ENCODE measurements around the gene EIF4G3.

EIF4G3 gene

GRCh38 chr1:21090463-21090862 is 86.2 kb downstream of the EIF4G3 start:
- H3K27ac ChIP-seq (ENCODE audit: low read length) = peak overlapping the region; percentile 21
- H3K4me1 ChIP-seq (ENCODE audit: control insufficient read depth in 1 of 2, insufficient read depth in 2 of 2, low read length in 2 of 2) = no peaks in the 10 kb centered on the region
- no peak overlapping the region for H3K4me3 ChIP-seq (ENCODE audit: low read depth in 1 of 2, low read length in 2 of 2)
- H3K9me3 ChIP-seq (ENCODE audit: control insufficient read depth in 1 of 2, low read length in 2 of 2) = no peaks in the 10 kb centered on the region
- no peaks in the 10 kb centered on the region for H3K27me3 ChIP-seq (ENCODE audit: low read depth, low read length)
- H3K36me3 ChIP-seq (ENCODE audit: control insufficient read depth in 1 of 2, insufficient read depth in 2 of 2, low read length in 2 of 2) = peaks cover 5 to 6% of the 10 kb centered on the region in 2 donors

- H3K9me3 ChIP-seq (ENCODE audit: control insufficient read depth in 1 of 2, low read length in 2 of 2) = no peaks in the 10 kb centered on the region
- no peaks in the 10 kb centered on the region for H3K4me1 ChIP-seq (ENCODE audit: control insufficient read depth in 1 of 2, insufficient read depth in 2 of 2, low read length in 2 of 2)
- H3K36me3 ChIP-seq (ENCODE audit: control insufficient read depth in 1 of 2, insufficient read depth in 2 of 2, low read length in 2 of 2) = peaks cover 5 to 6% of the 10 kb centered on the region in 2 donors
- no peak overlapping the region for H3K4me3 ChIP-seq (ENCODE audit: low read depth in 1 of 2, low read length in 2 of 2)
- H3K27ac ChIP-seq (ENCODE audit: low read length) = no peak overlapping the region
- H3K27me3 ChIP-seq (ENCODE audit: low read depth, low read length) = no peaks in the 10 kb centered on the region
Observed at GRCh38 chr1:21089731-21090130, 87.0 kb downstream of the EIF4G3 start.

GRCh38 chr1:21089299-21089698 is 87.4 kb downstream of the EIF4G3 start:
- Histone ChIP-seq H3K27ac (ENCODE audit: low read length) (no peak overlapping the region), H3K4me1 (ENCODE audit: control insufficient read depth in 1 of 2, insufficient read depth in 2 of 2, low read length in 2 of 2) (no peaks in the 10 kb centered on the region), H3K36me3 (ENCODE audit: control insufficient read depth in 1 of 2, insufficient read depth in 2 of 2, low read length in 2 of 2) (peaks cover 5 to 6% of the 10 kb centered on the region in 2 donors)

GRCh38 chr1:21084111-21084810 is 92.4 kb downstream of the EIF4G3 start:
- Histone ChIP-seq H3K4me3 (ENCODE audit: low read depth in 1 of 2, low read length in 2 of 2) (no peak overlapping the region), H3K4me1 (ENCODE audit: control insufficient read depth in 1 of 2, insufficient read depth in 2 of 2, low read length in 2 of 2) (no peaks in the 10 kb centered on the region), H3K9me3 (ENCODE audit: control insufficient read depth in 1 of 2, low read length in 2 of 2) (no peaks in the 10 kb centered on the region), H3K27ac (ENCODE audit: low read length) (no peak overlapping the region), H3K27me3 (ENCODE audit: low read depth, low read length) (no peaks in the 10 kb centered on the region), H3K36me3 (ENCODE audit: control insufficient read depth in 1 of 2, insufficient read depth in 2 of 2, low read length in 2 of 2) (peaks cover 5 to 6% of the 10 kb centered on the region in 2 donors)

More at GRCh38 chr1:21089299-21089698, 87.4 kb downstream of the EIF4G3 start:
- Histone ChIP-seq H3K9me3 (ENCODE audit: control insufficient read depth in 1 of 2, low read length in 2 of 2) (no peaks in the 10 kb centered on the region), H3K27me3 (ENCODE audit: low read depth, low read length) (no peaks in the 10 kb centered on the region), H3K4me3 (ENCODE audit: low read depth in 1 of 2, low read length in 2 of 2) (no peak overlapping the region)

GRCh38 chr1:21082073-21082472 is 94.6 kb downstream of the EIF4G3 start:
- Histone ChIP-seq H3K27me3 (ENCODE audit: low read depth, low read length) (no peaks in the 10 kb centered on the region), H3K4me1 (ENCODE audit: control insufficient read depth in 1 of 2, insufficient read depth in 2 of 2, low read length in 2 of 2) (peaks cover 0 to 3% of the 10 kb centered on the region in 2 donors), H3K27ac (ENCODE audit: low read length) (no peak overlapping the region), H3K4me3 (ENCODE audit: low read depth in 1 of 2, low read length in 2 of 2) (no peak overlapping the region), H3K36me3 (ENCODE audit: control insufficient read depth in 1 of 2, insufficient read depth in 2 of 2, low read length in 2 of 2) (peaks cover 5 to 6% of the 10 kb centered on the region in 2 donors), H3K9me3 (ENCODE audit: control insufficient read depth in 1 of 2, low read length in 2 of 2) (no peaks in the 10 kb centered on the region)

- Histone ChIP-seq H3K27me3 (ENCODE audit: low read depth, low read length) (no peaks in the 10 kb centered on the region), H3K27ac (ENCODE audit: low read length) (no peak overlapping the region), H3K4me3 (ENCODE audit: low read depth in 1 of 2, low read length in 2 of 2) (no peak overlapping the region), H3K36me3 (ENCODE audit: control insufficient read depth in 1 of 2, insufficient read depth in 2 of 2, low read length in 2 of 2) (no peaks in the 10 kb centered on the region), H3K9me3 (ENCODE audit: control insufficient read depth in 1 of 2, low read length in 2 of 2) (no peaks in the 10 kb centered on the region), H3K4me1 (ENCODE audit: control insufficient read depth in 1 of 2, insufficient read depth in 2 of 2, low read length in 2 of 2) (peaks cover 3 to 14% of the 10 kb centered on the region in 2 donors)
Observed at GRCh38 chr1:21077085-21077484, 99.6 kb downstream of the EIF4G3 start.

- Histone ChIP-seq H3K9me3 (ENCODE audit: control insufficient read depth in 1 of 2, low read length in 2 of 2) (no peaks in the 10 kb centered on the region), H3K4me3 (ENCODE audit: low read depth in 1 of 2, low read length in 2 of 2) (no peak overlapping the region), H3K4me1 (ENCODE audit: control insufficient read depth in 1 of 2, insufficient read depth in 2 of 2, low read length in 2 of 2) (peaks cover 6 to 23% of the 10 kb centered on the region in 2 donors), H3K36me3 (ENCODE audit: control insufficient read depth in 1 of 2, insufficient read depth in 2 of 2, low read length in 2 of 2) (no peaks in the 10 kb centered on the region), H3K27me3 (ENCODE audit: low read depth, low read length) (no peaks in the 10 kb centered on the region), H3K27ac (ENCODE audit: low read length) (no peak overlapping the region)
Observed at GRCh38 chr1:21072721-21073120, 104.0 kb downstream of the EIF4G3 start.

- H3K27me3 ChIP-seq (ENCODE audit: low read depth, low read length) = no peaks in the 10 kb centered on the region
- H3K4me3 ChIP-seq (ENCODE audit: low read depth in 1 of 2, low read length in 2 of 2) = no peak overlapping the region
- H3K4me1 ChIP-seq (ENCODE audit: control insufficient read depth in 1 of 2, insufficient read depth in 2 of 2, low read length in 2 of 2) = peaks cover 3 to 9% of the 10 kb centered on the region in 2 donors
- no peaks in the 10 kb centered on the region for H3K9me3 ChIP-seq (ENCODE audit: control insufficient read depth in 1 of 2, low read length in 2 of 2)
- H3K27ac ChIP-seq (ENCODE audit: low read length) = no peak overlapping the region
- no peaks in the 10 kb centered on the region for H3K36me3 ChIP-seq (ENCODE audit: control insufficient read depth in 1 of 2, insufficient read depth in 2 of 2, low read length in 2 of 2)
Observed at GRCh38 chr1:21069549-21069948, 107.1 kb downstream of the EIF4G3 start.

GRCh38 chr1:21068937-21069336 is 107.8 kb downstream of the EIF4G3 start:
- H3K9me3 ChIP-seq (ENCODE audit: control insufficient read depth in 1 of 2, low read length in 2 of 2) = no peaks in the 10 kb centered on the region
- peaks cover 3 to 9% of the 10 kb centered on the region in 2 donors for H3K4me1 ChIP-seq (ENCODE audit: control insufficient read depth in 1 of 2, insufficient read depth in 2 of 2, low read length in 2 of 2)
- H3K36me3 ChIP-seq (ENCODE audit: control insufficient read depth in 1 of 2, insufficient read depth in 2 of 2, low read length in 2 of 2) = no peaks in the 10 kb centered on the region
- H3K4me3 ChIP-seq (ENCODE audit: low read depth in 1 of 2, low read length in 2 of 2) = no peak overlapping the region
- H3K27ac ChIP-seq (ENCODE audit: low read length) = no peak overlapping the region
- H3K27me3 ChIP-seq (ENCODE audit: low read depth, low read length) = no peaks in the 10 kb centered on the region

- H3K36me3 ChIP-seq (ENCODE audit: control insufficient read depth in 1 of 2, insufficient read depth in 2 of 2, low read length in 2 of 2) = no peaks in the 10 kb centered on the region
- H3K9me3 ChIP-seq (ENCODE audit: control insufficient read depth in 1 of 2, low read length in 2 of 2) = no peaks in the 10 kb centered on the region
- no peak overlapping the region for H3K4me3 ChIP-seq (ENCODE audit: low read depth in 1 of 2, low read length in 2 of 2)
- no peak overlapping the region for H3K27ac ChIP-seq (ENCODE audit: low read length)
- peaks cover 3 to 9% of the 10 kb centered on the region in 2 donors for H3K4me1 ChIP-seq (ENCODE audit: control insufficient read depth in 1 of 2, insufficient read depth in 2 of 2, low read length in 2 of 2)
- H3K27me3 ChIP-seq (ENCODE audit: low read depth, low read length) = no peaks in the 10 kb centered on the region
Observed at GRCh38 chr1:21067551-21068227, 109.0 kb downstream of the EIF4G3 start.

GRCh38 chr1:21066356-21067012 is 110.2 kb downstream of the EIF4G3 start:
- no peaks in the 10 kb centered on the region for H3K27me3 ChIP-seq (ENCODE audit: low read depth, low read length)
- H3K4me1 ChIP-seq (ENCODE audit: control insufficient read depth in 1 of 2, insufficient read depth in 2 of 2, low read length in 2 of 2) = peaks cover 3 to 9% of the 10 kb centered on the region in 2 donors
- no peaks in the 10 kb centered on the region for H3K9me3 ChIP-seq (ENCODE audit: control insufficient read depth in 1 of 2, low read length in 2 of 2)

More at GRCh38 chr1:21066356-21067012, 110.2 kb downstream of the EIF4G3 start:
- no peaks in the 10 kb centered on the region for H3K36me3 ChIP-seq (ENCODE audit: control insufficient read depth in 1 of 2, insufficient read depth in 2 of 2, low read length in 2 of 2)
- H3K4me3 ChIP-seq (ENCODE audit: low read depth in 1 of 2, low read length in 2 of 2) = no peak overlapping the region
- no peak overlapping the region for H3K27ac ChIP-seq (ENCODE audit: low read length)

All from muscle layer of duodenum (tissue), 2 donors.